HFFc6 (cell line): Measurements from ENCODE around the gene IL4I1. TPM values are rescaled to one million over a fixed set of nuclear protein-coding genes. Genes with fewer than 3 reads are reported as not detected.

Source experiments
- DNase-seq: peaks from one replicate; pipeline ENCODE4 v3.0.0-alpha.2; 2018
- H3K27ac Mint-ChIP-seq: 2 replicates; pipeline ENCODE4 v1.8.0; 2020; ENCODE audit warnings: mild to moderate bottlenecking, mixed read lengths
- H3K27me3 Mint-ChIP-seq: 2 replicates; pipeline ENCODE4 v1.8.0; 2021; ENCODE audit warnings: mild to moderate bottlenecking, moderate library complexity, mixed read lengths; ENCODE audit not compliant: insufficient read depth
- H3K36me3 Mint-ChIP-seq: 2 replicates; pipeline ENCODE4 v1.8.0; 2021; ENCODE audit warnings: low read depth, mixed read lengths
- H3K4me1 Mint-ChIP-seq: 2 replicates; pipeline ENCODE4 v1.8.0; 2020; ENCODE audit warnings: low read depth, mixed read lengths
- H3K4me3 Mint-ChIP-seq: 2 replicates; pipeline ENCODE4 v1.8.0; 2020; ENCODE audit warnings: mild to moderate bottlenecking, moderate library complexity, mixed read lengths
- H3K9me3 Mint-ChIP-seq: 2 replicates; pipeline ENCODE4 v1.8.0; 2020; ENCODE audit warnings: mild to moderate bottlenecking, mixed read lengths
- total RNA-seq, 6 experiments: library from RNA; stranded (reverse); fragmentation: NEBNext Ultra II Directional; extraction: Animal tissue kit (Norgen Biotek cat#: 25700); gene quantifications; 2 replicates in 1 of 6; 3 replicates in 5 of 6; pipeline ENCODE4 v1.2.3, GENCODE V29; 2021
- TF ChIP-seq, protein P1 (sequence below): fragments of 200-600 bp; sonication (generic); IDR thresholded peaks from 2 replicates; pipeline ENCODE4 v1.5.0; 2021; ENCODE audit warnings: antibody characterized with exemption, mild to moderate bottlenecking

The IL4I1 gene
- total RNA-seq, 6 experiments from 2014 or later = 0.24 to 0.48 (median 0.41) TPM; not detected in 1

DNA sequence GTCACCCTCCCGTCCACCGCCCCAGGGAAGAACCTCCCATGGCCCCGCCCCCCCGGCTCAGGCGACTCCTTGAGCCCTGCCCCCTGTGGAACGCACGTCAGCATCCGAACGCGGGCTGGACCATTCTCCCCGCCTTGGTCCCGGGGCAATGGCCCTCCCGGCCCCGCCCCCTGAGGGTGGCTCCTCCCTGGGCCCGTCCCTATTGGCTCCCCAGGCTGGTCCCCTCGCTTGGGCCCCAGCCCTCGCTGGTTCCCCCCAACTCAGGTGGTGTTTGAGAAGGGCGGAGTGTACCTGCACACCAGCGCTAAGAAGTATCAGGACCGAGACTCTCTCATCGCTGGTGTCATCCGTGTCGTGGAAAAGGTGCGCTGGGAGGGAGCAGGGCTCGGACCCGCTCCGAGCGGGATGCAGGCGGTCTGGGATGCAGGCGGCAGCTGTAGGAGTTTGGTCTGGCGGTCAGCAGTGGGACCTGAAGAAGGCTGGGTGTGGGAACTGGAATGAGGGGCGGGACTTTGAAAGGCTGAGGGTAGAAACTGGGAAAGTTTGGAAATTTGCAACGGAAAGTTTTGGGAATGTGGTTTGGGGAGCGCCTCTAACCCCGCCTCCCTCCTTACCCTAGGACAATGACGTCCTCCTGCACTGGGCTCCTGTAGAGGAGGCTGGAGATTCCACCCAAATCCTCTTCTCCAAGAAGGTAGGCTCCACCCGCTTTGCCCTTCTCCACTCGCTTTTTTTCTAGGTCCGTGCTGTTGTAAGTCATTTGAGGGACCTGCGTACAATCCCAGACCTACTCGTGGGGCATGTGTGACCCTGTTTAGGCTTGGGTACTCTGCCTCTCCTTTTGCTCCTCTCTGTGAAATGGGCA, 18.6 kb downstream of the IL4I1 start:
- Mint-ChIP-seq H3K36me3 (peaks cover 14% of the 10 kb centered on the region), H3K4me3 (no peak overlapping the region), H3K9me3 (no peaks in the 10 kb centered on the region), H3K27me3 (no peaks in the 10 kb centered on the region; the same call in none of the 2 replicates), H3K4me1 (peaks cover 23% of the 10 kb centered on the region), H3K27ac (no peak overlapping the region)
- DNase-seq = peak; percentile 94
- TF ChIP-seq, protein P1, sequence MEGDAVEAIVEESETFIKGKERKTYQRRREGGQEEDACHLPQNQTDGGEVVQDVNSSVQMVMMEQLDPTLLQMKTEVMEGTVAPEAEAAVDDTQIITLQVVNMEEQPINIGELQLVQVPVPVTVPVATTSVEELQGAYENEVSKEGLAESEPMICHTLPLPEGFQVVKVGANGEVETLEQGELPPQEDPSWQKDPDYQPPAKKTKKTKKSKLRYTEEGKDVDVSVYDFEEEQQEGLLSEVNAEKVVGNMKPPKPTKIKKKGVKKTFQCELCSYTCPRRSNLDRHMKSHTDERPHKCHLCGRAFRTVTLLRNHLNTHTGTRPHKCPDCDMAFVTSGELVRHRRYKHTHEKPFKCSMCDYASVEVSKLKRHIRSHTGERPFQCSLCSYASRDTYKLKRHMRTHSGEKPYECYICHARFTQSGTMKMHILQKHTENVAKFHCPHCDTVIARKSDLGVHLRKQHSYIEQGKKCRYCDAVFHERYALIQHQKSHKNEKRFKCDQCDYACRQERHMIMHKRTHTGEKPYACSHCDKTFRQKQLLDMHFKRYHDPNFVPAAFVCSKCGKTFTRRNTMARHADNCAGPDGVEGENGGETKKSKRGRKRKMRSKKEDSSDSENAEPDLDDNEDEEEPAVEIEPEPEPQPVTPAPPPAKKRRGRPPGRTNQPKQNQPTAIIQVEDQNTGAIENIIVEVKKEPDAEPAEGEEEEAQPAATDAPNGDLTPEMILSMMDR = no peak

DNA sequence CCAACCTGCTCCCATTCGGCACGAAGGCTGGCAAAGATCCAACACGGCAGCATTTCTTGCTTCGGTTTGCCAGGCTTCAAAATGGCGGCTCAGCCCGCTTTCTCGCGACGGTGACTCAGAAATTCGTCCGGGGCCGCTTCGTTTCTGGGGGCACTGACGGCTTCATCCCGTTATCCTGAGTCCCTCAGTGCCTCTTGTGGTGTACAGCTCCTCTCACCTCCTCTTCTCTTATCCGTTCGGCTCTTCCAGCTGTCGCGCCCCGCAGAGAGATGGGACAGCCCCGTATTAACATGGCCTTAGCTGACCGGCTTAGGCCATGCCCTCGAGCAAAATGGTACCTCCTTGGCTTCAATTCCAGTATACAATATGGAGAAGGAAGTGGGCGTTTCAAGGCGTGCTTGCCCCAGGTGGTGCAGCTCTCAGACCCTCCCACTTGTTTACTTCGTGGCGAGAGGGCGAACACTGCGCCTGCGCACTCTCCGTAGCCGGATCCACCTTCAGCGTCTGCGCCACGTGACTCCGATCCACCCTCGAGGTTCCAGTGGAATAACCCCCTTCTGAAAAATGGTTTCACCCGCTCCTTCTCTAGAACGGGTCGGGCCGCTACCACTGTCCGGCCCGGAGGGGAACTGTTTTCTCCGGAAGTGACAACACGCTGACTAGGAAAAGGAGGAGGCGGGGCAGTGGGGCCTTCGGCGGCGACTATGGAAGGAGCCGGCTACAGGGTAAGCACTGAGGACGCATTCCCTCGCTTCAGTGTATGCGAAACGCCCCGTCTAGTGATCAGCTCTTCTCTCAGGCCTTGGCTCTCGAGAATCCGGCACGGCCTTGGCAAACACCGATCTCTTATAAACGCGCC, 19.4 kb downstream of the IL4I1 start, which contains the start of the genes AKT1S1 and TBC1D17:
Gene AKT1S1 (minus strand): TSS at position 336 of the 859 bp plus-strand sequence. CDS start 4,060 bp downstream, outside the sequence.
Gene TBC1D17 (plus strand): TSS at position 683 of the 859 bp plus-strand sequence. CDS start 22 bp downstream, at position 705.
- TF ChIP-seq, protein P1 = no peak
- H3K27ac Mint-ChIP-seq = no peak within 1 kb of the TSS
- H3K4me1 Mint-ChIP-seq = peaks cover 23% of the 10 kb centered on the region
- no peaks in the 10 kb centered on the region for H3K9me3 Mint-ChIP-seq
- no peaks in the 10 kb centered on the region; the same call in none of the 2 replicates for H3K27me3 Mint-ChIP-seq
- H3K4me3 Mint-ChIP-seq = no peak within 1 kb of the TSS
- H3K36me3 Mint-ChIP-seq = peaks cover 10% of the 10 kb centered on the region
- DNase-seq = peak; percentile 100

DNA sequence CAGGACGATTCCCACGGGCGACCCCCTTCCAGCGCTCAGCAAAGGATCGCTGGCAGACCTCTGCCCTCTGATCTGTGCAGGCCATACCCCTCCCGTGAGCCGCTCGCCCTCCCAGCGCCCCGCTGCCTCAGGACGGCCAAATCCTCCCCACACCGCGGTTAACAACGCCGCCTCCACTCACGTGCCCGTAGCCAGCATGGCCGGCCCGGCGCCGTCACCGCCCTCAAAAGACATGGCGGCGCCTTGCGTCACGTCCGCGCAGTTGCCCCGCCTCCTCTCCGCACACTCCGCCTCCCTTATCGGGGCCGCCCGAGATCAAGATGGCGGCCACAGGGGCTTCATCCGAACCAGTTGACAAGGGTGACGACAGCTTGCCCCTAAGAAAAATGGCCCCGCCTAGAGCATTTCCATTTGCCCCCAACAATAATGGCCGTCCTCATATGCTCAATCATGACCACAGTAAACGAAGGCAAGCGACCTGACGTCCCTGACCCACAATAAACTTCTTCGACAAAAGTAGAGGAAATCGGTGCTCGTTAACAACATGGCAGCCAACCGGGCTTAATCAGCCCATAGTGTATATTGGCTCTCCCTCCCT, 20.2 kb downstream of the IL4I1 start:
- Mint-ChIP-seq H3K27me3 (no peaks in the 10 kb centered on the region; the same call in none of the 2 replicates), H3K9me3 (no peaks in the 10 kb centered on the region), H3K4me3 (no peak overlapping the region), H3K4me1 (peaks cover 31% of the 10 kb centered on the region), H3K27ac (no peak overlapping the region), H3K36me3 (peaks cover 10% of the 10 kb centered on the region)
- TF ChIP-seq, protein P1 = no peak
- DNase-seq = peak; percentile 98

DNA sequence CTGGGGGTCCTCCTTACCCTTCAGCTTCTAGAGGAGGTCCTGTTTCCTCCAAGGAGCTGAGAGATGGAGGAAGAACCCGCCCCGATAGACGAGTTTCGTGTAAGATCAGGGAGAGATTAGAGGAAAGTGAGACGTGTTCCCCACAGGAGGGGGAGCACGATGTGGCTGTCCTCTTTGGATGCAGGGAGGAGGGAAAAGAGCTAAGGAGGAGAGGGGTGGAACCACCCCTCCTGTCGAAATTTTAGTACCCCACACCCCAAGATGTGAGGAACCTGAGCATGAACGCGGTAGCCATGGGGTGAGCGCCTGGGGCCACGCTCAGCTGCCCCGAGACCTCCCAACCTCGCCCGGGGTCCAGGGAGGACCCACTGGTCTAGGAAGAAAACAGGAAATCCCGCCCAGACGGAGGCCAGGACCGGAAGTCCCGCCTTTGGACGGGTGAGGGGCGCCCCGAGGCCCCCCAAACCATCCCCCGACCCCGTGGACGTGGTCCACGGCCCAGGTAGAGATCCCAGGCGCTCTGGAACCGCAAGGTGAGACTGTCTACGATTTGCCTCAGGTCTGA, 20.7 kb downstream of the IL4I1 start:
- no peak for DNase-seq
- Mint-ChIP-seq H3K4me3 (no peak overlapping the region), H3K4me1 (peaks cover 31% of the 10 kb centered on the region), H3K9me3 (no peaks in the 10 kb centered on the region), H3K36me3 (peaks cover 6% of the 10 kb centered on the region), H3K27me3 (no peaks in the 10 kb centered on the region; the same call in none of the 2 replicates), H3K27ac (no peak overlapping the region)
- TF ChIP-seq, protein P1 = no peak

DNA sequence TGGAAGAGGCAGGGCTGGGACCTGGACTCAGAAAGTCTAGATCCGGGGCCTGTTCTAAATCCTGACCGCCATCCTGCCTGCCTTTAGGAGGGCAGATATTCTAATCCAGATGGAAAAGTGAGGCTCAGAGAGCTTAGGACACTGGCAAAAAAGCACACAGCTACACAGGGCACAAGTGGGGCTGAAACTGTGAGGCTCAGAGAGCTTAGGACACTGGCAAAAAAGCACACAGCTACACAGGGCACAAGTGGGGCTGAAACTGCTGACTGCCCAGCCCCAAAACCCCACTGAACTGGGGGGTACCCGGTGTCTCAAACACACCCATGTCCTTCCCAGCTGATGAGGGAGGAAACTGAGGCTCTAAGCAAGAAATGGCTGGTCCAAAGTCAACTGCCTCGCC, 21.5 kb downstream of the IL4I1 start:
- Mint-ChIP-seq H3K9me3 (no peaks in the 10 kb centered on the region), H3K4me1 (peaks cover 36% of the 10 kb centered on the region), H3K4me3 (no peak overlapping the region), H3K27me3 (no peaks in the 10 kb centered on the region; the same call in none of the 2 replicates), H3K36me3 (peaks cover 6% of the 10 kb centered on the region), H3K27ac (no peak overlapping the region; the same call in 1 of the 2 replicates)
- TF ChIP-seq, protein P1 = no peak
- no peak for DNase-seq
